GM23338 (cell line): ENCODE results near the gene MKI67. TPM values are rescaled to one million over a fixed set of nuclear protein-coding genes. Genes with fewer than 3 reads are reported as not detected.

Experiments used
- ATAC-seq: fragments of 200-7000 bp; cut with Tn5 transposase; 3 replicates; pipeline ENCODE4 v1.9.1; 2020
- DNase-seq: peaks from one replicate; pipeline ENCODE4 v3.0.0-alpha.2; 2015; ENCODE audit warnings: low spot score
- H2AFZ ChIP-seq: fragments of 200-600 bp; sonication (generic); 2 replicates; pipeline ENCODE4 v1.8.0; 2016; ENCODE audit warnings: antibody characterized with exemption, mild to moderate bottlenecking, moderate library complexity
- H3F3A ChIP-seq: fragments of 200-600 bp; sonication (generic); replicated peaks from 2 replicates; pipeline ENCODE4 v1.8.0; 2017; ENCODE audit warnings: antibody characterized with exemption, mixed run types, low read depth
- H3K27ac ChIP-seq: fragments of 200-600 bp; sonication (generic); 2 replicates; pipeline ENCODE4 v1.6.1; 2016; ENCODE audit warnings: low read depth
- H3K27me3 ChIP-seq: fragments of 200-600 bp; sonication (generic); 2 replicates; pipeline ENCODE4 v1.8.0; 2016; ENCODE audit warnings: mild to moderate bottlenecking, mixed run types, moderate library complexity; ENCODE audit not compliant: insufficient read depth
- H3K36me3 ChIP-seq: fragments of 200-600 bp; sonication (generic); 2 replicates; pipeline ENCODE4 v1.8.0; 2016; ENCODE audit warnings: mild to moderate bottlenecking; ENCODE audit not compliant: insufficient read depth
- H3K4me1 ChIP-seq: fragments of 200-600 bp; sonication (generic); 2 replicates; pipeline ENCODE4 v1.8.0; 2016; ENCODE audit warnings: mild to moderate bottlenecking, moderate library complexity; ENCODE audit not compliant: insufficient read depth
- H3K4me2 ChIP-seq: fragments of 200-600 bp; sonication (generic); 2 replicates; pipeline ENCODE4 v1.7.1; 2017; ENCODE audit warnings: mixed run types
- H3K4me3 ChIP-seq: fragments of 200-600 bp; sonication (generic); 2 replicates; pipeline ENCODE4 v1.6.1; 2016; ENCODE audit warnings: mixed run types
- H3K79me2 ChIP-seq: fragments of 200-600 bp; sonication (generic); replicated peaks from 2 replicates; pipeline ENCODE4 v1.8.0; 2017; ENCODE audit warnings: mild to moderate bottlenecking; ENCODE audit not compliant: insufficient read depth
- H3K9me2 ChIP-seq: fragments of 200-600 bp; sonication (generic); 2 replicates; pipeline ENCODE4 v1.8.0; 2017; ENCODE audit not compliant: insufficient read depth
- H4K20me1 ChIP-seq: fragments of 200-600 bp; sonication (generic); replicated peaks from 2 replicates; pipeline ENCODE4 v1.8.0; 2017; ENCODE audit warnings: mild to moderate bottlenecking; ENCODE audit not compliant: insufficient read depth
- H3K27ac Mint-ChIP-seq: 2 replicates; pipeline ENCODE4 v1.8.0; 2020; ENCODE audit warnings: inconsistent platforms, mild to moderate bottlenecking, moderate library complexity, mixed read lengths
- H3K27me3 Mint-ChIP-seq: 3 replicates; pipeline ENCODE4 v1.8.0; 2022; ENCODE audit warnings: low read depth, mild to moderate bottlenecking, moderate library complexity, mixed read lengths, inconsistent platforms; ENCODE audit not compliant: insufficient read depth, poor library complexity
- H3K36me3 Mint-ChIP-seq: 3 replicates; pipeline ENCODE4 v1.8.0; 2021; ENCODE audit warnings: low read depth, mild to moderate bottlenecking, inconsistent platforms, moderate library complexity, mixed read lengths
- H3K4me1 Mint-ChIP-seq: 3 replicates; pipeline ENCODE4 v1.8.0; 2020; ENCODE audit warnings: mild to moderate bottlenecking, inconsistent platforms, mixed read lengths
- H3K4me3 Mint-ChIP-seq: 3 replicates; pipeline ENCODE4 v1.8.0; 2021; ENCODE audit warnings: moderate library complexity, mild to moderate bottlenecking, inconsistent platforms, mixed read lengths
- H3K9me3 Mint-ChIP-seq: 3 replicates; pipeline ENCODE4 v1.8.0; 2020; ENCODE audit warnings: moderate library complexity, mild to moderate bottlenecking, inconsistent platforms, mixed read lengths
- EZH2 ChIP-seq: fragments of 200-600 bp; sonication (generic); IDR thresholded peaks from one replicate; pipeline ENCODE4 v1.8.0; 2017; ENCODE audit warnings: antibody characterized with exemption, mild to moderate bottlenecking, low read depth; ENCODE audit not compliant: unreplicated experiment
- EZH2phosphoT487 ChIP-seq: fragments of 200-600 bp; sonication (generic); IDR thresholded peaks from one replicate; pipeline ENCODE4 v1.8.1; 2018; ENCODE audit warnings: antibody characterized with exemption; ENCODE audit not compliant: unreplicated experiment
- JUNB ChIP-seq: IDR thresholded peaks from one replicate; pipeline ENCODE4 v1.6.1; 2016; ENCODE audit warnings: antibody characterized with exemption; ENCODE audit not compliant: unreplicated experiment
- REST ChIP-seq: IDR thresholded peaks from one replicate; pipeline ENCODE4 v1.6.1; 2018; ENCODE audit warnings: antibody characterized with exemption; ENCODE audit not compliant: unreplicated experiment
- STAT1 ChIP-seq: IDR thresholded peaks from one replicate; pipeline ENCODE4 v1.6.1; 2016; ENCODE audit warnings: antibody characterized with exemption; ENCODE audit not compliant: unreplicated experiment
- ZNF114 ChIP-seq: fragments of 250-450 bp; sonication (Bioruptor Pico); IDR thresholded peaks from 2 replicates; pipeline ENCODE4 v1.5.0; 2020; ENCODE audit warnings: mild to moderate bottlenecking, moderate library complexity
- polyA plus RNA-seq: library from polyadenylated mRNA; unstranded; fragments of >200 nt; fragmentation: Nextera tagmentation; extraction: Ambion mirVana; gene quantifications from 2 replicates; pipeline ENCODE4 v1.2.1, GENCODE V29; 2016
- total RNA-seq: library from RNA; depleted of rRNA; stranded (reverse); fragments of >200 nt; shearing (Covaris generic); gene quantifications from 2 replicates; pipeline ENCODE4 v1.2.3, GENCODE V29; 2014
- TF ChIP-seq, protein P1 (sequence below), 2 experiments: fragments of 200-600 bp in 1 of 2; sonication (generic) in 1 of 2; conservative IDR thresholded peaks; 2 replicates each; pipeline versions ENCODE4 v1.5.1 to v1.6.1; 2016 to 2017; ENCODE audit warnings: antibody characterized with exemption in 2 of 2, low read depth in 2 of 2, mild to moderate bottlenecking in 2 of 2, moderate library complexity in 1 of 2
- TF ChIP-seq, protein P2 (sequence below): IDR thresholded peaks from 2 replicates; pipeline ENCODE4 v1.6.1; 2016; ENCODE audit warnings: antibody characterized with exemption

Gene MKI67
- total and polyA plus RNA-seq, 2 experiments from 2014 or later = 58.0 to 103 TPM

DNA sequence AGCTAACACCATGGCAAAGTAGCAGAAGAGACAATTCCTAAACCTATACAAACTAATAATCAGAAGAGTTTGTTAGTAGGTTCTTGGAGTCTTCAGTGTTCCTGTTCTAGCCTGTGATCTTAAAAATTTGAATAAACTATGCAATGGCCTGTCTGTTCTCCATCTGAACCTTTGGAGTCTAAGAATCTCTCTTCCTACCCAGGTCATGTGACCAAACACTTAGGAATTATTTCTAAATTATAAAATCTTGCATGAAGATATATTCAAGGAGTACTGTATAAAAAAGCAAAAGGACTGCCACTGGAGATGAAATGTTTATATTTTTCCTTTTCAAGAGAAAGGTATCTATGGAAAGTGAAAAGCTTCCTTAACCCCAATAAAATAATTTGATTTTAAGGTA lies 2.4 kb downstream of the MKI67 start:
- H3K4me3 Mint-ChIP-seq = peak overlapping the region; percentile 92; the same call in 1 of the 3 replicates

More for the DNA sequence above, 2.4 kb downstream of the MKI67 start:
- TF ChIP-seq, protein P1, sequence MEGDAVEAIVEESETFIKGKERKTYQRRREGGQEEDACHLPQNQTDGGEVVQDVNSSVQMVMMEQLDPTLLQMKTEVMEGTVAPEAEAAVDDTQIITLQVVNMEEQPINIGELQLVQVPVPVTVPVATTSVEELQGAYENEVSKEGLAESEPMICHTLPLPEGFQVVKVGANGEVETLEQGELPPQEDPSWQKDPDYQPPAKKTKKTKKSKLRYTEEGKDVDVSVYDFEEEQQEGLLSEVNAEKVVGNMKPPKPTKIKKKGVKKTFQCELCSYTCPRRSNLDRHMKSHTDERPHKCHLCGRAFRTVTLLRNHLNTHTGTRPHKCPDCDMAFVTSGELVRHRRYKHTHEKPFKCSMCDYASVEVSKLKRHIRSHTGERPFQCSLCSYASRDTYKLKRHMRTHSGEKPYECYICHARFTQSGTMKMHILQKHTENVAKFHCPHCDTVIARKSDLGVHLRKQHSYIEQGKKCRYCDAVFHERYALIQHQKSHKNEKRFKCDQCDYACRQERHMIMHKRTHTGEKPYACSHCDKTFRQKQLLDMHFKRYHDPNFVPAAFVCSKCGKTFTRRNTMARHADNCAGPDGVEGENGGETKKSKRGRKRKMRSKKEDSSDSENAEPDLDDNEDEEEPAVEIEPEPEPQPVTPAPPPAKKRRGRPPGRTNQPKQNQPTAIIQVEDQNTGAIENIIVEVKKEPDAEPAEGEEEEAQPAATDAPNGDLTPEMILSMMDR (conservative IDR thresholded peaks at IDR 0.05; ENCODE audit: low read depth in 2 of 2) = no peak
- TF ChIP-seq EZH2 = no peak
- no peak for TF ChIP-seq ZNF114 (CRISPR knock-in tag)
- no peak for TF ChIP-seq REST
- no peak for TF ChIP-seq JUNB
- no peak for TF ChIP-seq STAT1
- no peak for TF ChIP-seq EZH2phosphoT487
- TF ChIP-seq, protein P2, sequence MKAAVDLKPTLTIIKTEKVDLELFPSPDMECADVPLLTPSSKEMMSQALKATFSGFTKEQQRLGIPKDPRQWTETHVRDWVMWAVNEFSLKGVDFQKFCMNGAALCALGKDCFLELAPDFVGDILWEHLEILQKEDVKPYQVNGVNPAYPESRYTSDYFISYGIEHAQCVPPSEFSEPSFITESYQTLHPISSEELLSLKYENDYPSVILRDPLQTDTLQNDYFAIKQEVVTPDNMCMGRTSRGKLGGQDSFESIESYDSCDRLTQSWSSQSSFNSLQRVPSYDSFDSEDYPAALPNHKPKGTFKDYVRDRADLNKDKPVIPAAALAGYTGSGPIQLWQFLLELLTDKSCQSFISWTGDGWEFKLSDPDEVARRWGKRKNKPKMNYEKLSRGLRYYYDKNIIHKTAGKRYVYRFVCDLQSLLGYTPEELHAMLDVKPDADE = no peak
- no peaks in the 10 kb centered on the region for H3K9me2 ChIP-seq
- ATAC-seq (no peak), DNase-seq (no peak)
- peak overlapping the region; percentile 97 for H3K4me2 ChIP-seq
- no peaks in the 10 kb centered on the region for H3F3A ChIP-seq
- peaks cover 34% of the 10 kb centered on the region for H4K20me1 ChIP-seq
- Mint-ChIP-seq H3K4me1 (peaks cover 24% of the 10 kb centered on the region), H3K27me3 (peaks cover 8% of the 10 kb centered on the region), H3K9me3 (no peaks in the 10 kb centered on the region), H3K27ac (no peak overlapping the region), H3K36me3 (peaks cover 31% of the 10 kb centered on the region; the same call in 2 of the 3 replicates)
- H3K27me3 ChIP-seq = no peaks in the 10 kb centered on the region
- peaks cover 24% of the 10 kb centered on the region for H3K4me1 ChIP-seq
- H3K36me3 ChIP-seq = peaks cover 16% of the 10 kb centered on the region
- peak overlapping the region; percentile 94 for H3K4me3 ChIP-seq
- H3K27ac ChIP-seq = no peak overlapping the region
- H2AFZ ChIP-seq = no peak overlapping the region
- H3K79me2 ChIP-seq = peaks cover 64% of the 10 kb centered on the region
